ENCODE measurements around the gene LMX1B.
A peak's percentile ranks its signal among the peaks of the same experiment; 100 is the strongest.

LMX1B gene

GRCh38 chr9:126619361-126620135, 5.8 kb downstream of the LMX1B start:
- DNase-seq = no peak

- DNase-seq = no peak
Observed at GRCh38 chr9:126620478-126620877, 6.8 kb downstream of the LMX1B start.

DNA sequence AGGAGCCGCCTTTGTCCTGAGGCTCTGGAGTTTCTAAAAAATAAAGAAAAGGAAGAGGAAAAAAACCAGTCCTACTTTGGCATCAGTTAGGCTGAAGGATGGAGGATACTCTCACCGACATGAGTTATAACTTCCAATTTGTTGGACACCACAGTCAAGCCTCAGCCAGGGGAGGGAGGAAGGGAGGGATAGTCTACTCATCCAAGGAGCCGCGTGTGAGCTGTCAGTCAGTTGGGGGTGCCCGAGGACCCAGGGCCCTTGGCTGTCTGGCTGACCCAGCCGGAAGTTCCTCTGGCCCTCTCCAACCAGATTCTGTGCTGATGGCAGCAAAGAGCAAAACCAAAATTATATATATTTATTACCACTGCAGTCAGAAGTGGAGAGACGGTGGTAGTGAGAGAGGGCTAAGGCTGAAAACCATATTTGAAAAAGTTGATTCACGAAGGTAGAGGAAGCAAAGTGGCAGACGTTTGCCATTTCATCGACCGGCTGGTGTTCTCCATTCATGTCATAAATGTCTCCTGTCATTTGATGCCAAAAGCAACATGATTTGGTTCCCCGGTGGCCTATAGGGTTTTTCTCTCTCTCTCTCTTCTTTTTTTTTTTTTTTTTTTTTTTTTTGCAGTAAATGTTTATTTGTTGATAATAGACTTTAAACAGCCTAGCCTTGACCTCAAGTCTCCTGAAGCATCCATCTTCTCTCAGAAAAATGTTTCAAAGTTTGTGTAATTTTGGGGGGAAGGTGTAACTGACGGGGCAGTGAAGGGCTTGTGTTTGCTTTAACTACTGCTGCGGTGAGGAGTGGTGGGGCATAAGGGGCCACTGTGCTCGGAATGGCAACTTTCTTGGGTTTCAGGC, 7.6 kb downstream of the LMX1B start:
- no peak for DNase-seq

- DNase-seq = no peak
Observed at GRCh38 chr9:126621919-126622735, 8.4 kb downstream of the LMX1B start.

DNA sequence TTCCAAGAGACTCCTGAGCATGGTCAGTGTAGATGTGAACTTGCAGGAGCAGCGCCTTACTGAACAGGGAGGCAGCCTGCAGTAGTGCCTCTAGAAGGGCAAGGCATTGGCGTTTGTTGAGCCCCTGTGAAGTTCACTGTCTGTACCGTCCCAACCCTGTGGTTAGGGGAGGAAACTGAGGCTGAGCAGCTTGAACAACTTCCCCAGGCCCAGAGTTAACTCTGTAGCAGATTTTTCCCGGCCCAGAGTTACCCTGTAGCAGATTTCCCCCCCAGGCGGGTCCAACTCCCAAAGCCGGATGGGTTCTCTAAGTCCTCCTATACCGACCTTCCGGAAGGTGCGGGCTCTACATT, 9.6 kb downstream of the LMX1B start:
- DNase-seq = no peak

GRCh38 chr9:126623667-126624478, 10.1 kb downstream of the LMX1B start:
- no peak for DNase-seq

- DNase-seq = no peak
Observed at GRCh38 chr9:126624479-126624826, 10.7 kb downstream of the LMX1B start.

DNA sequence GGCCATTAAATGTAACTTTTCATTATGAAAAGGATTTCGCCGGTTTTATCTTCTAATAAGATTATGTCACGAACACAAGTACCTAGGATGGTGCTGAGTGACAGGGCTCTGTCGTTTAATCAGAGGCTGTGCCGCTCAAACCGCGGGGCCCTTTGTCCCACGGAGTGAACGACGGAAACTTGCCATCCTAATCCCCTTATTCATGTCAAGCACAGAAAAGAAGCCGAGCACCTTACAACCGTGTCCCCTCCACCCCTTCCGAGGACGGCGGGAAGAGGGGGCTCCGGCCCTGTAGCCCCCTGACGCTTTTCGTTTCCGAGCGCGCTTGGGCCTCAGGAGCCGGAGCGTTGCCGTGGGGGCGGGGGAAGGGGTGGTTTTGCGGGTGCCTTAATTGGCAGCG, 11.2 kb downstream of the LMX1B start:
- DNase-seq = peak; percentile 55

- DNase-seq = no peak
Observed at GRCh38 chr9:126625329-126626126, 11.8 kb downstream of the LMX1B start.

- no peak for DNase-seq
Observed at GRCh38 chr9:126626127-126626925, 12.6 kb downstream of the LMX1B start.

DNA sequence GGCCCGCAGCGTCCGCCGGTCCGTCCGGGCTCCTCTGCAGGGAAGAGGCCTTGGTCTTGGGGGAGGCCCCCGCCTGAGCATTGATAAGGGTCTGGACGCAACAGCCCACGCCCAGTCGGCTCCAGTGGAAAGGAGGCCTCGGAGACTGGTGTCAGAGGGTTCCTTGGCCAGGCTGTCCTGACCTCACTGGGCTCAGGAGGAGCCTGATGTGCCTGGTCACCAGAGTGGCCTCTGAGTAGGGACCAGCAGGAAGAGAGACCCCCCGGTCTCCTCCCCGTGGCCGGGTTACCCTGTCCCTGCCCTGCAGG, 13.2 kb downstream of the LMX1B start:
- DNase-seq = no peak

DNA sequence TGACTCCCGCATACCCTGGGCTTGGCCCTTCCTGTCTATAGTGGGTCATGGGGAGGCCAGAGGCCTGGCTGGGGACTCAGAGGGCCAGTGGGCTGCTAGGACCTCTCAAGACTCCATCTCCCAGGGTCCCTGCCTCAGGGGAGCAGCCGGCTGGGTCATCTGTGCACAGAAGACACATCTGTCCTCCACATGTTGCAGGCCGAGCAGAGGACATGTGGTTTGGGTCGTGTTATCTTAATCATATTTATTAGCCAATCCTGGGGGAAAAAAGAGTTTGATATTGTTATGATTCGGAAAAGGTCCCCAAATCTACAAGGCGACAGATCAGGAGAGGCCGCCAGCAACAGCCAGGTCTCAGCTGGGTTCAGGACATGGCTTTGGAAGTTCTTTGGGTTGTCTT, 14.4 kb downstream of the LMX1B start:
- no peak for DNase-seq

DNA sequence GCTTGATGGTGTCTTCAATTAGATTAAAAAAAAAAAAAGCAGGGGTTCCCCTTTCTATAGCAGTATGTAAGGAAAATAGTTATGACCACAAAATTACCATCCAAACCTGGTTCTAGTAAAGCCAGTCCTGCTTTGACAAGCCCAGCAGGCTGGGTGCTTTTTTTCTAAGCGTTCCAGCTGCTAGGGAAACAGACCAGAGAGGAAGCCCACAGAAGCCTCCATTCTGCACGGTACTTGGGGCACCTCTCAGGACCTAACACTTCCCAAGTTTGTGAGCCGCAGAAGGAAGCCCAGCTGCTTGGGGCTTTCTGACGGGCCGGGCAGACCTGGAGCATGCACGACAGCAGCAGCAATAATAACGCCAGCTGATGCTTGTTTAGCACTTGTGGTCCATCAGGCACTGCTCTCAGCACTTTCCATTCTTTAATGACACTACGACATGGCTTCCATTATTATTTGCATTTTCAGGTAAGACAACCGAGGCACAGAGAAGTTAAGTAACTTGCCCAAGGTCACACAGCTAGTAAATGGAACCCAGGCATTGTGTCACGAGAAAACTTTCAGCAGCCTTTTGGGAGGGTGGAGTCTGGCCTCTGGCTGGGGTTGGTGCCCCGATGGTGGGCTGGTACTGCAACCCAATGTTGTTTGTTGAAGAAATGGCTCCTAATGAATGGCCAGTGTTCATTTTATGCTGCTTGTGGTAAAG, 15.4 kb downstream of the LMX1B start:
- no peak for DNase-seq

DNA sequence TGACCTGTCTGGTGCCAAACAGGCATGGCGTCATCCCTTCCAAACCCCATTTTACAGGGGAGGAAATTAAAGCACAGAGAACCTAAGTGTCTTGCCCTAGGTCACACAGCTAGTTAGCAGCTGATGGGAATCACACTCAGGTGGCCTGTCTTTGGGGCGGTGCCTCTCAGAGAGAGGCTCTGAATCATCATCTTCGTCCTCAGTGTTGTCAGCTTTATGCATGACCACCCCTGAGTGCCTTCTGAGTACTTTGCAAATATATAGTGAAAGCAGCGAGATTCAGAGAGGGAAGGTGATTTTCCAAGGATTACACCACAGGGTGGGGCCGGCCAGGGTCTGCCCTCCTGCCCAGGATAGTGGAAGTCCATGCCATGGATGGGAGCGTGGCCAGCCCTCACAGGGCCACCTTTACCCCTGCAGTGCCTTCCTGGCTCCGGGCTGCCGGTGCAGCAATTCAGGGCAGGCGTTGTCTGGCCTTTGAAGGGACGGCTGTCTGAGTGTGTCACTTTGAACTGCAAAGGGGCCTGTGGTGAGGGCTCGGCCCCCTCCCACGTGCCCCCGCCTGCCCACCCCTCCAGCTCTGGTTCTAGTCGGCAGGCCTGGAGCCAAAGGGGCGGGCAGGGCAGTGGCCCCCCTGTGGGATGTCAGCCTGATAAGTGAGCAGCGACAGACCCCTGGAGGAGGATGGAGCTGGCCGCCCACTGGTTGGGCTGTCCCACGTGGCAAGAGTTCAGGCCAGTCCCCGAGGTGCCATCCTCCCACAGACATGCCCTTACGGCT, 16.9 kb downstream of the LMX1B start:
- DNase-seq = no peak

- peak; percentile 36 for DNase-seq
Observed at GRCh38 chr9:126631254-126631653, 17.5 kb downstream of the LMX1B start.

DNA sequence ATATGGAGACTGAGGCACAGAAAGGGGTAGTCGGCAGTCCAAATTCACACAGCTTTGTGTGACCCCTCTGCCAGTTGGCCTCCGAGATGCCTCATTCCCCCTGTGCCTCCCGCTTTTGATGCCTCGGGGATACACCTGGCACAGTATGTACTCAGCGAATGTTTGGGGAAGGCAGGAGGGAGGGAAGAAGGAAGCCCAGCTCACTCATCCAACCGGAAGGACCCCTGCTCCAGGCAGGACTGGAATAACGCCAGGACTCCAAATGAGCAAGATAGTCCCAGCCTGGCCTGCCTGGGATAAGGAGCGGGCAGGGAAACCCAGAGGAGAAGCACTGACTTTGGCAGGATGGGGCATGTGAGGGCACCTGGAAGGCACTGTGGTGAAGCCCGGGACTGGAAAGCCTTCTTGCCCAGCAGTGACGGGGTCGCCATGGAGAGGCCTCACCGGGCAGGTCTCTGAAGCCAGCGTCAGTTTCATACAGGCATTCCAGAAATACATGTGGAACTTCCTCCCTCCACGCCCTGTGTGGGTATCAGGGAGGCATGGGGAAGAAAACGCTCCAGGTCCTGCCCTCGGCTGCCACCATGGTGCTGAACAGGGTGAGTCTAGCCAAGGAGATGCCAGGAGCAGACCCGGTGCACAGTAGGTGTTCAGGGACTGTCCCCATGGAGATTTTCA, 20.3 kb downstream of the LMX1B start:
- DNase-seq = peak; percentile 43

GRCh38 chr9:126635061-126635460, 21.3 kb downstream of the LMX1B start:
- no peak for DNase-seq

DNA sequence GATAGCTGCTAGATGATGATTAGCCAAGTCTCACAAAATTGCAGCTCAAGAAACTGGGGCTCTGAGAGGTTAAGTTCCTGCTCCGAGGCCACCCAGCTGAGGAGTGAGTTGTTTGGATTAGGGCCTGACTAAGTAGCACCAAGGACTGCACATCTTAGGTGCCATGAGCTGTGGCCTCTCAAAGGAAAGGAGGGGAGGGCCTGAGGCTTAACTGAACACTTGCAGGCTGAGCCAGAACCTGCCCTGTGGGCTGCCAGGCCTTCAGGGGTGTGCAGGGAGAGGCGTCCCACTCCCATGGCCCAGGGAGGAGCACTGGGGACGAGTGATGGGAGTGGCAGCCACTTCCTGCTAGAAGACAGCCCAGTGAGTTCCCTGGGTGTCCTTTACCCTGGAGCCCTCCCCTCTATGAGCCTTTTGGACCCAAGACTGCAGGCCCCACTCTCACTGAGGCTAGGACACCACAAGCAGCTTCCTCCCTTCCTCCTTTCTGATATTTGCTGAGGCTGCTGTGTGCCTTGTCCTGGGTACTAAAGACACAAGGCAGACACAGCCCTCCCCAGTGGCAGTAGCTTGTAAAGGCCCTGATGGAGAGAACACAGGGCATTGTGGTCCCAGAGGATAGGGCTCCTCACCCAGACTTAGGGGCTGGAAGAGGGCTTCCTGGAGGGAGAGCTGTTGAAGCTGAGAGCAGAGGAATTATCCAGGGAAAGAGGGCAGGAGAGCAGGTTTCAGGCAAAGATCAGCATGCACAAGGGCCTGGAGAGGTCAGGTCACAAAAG, 22.1 kb downstream of the LMX1B start:
- DNase-seq = peak; percentile 23

Data from NCI-H82 (cell line).